Naive thymus-derived CD4-positive, alpha-beta T cell (primary cell): ENCODE data around the gene FAM193A. TPM values are rescaled to one million over a fixed set of nuclear protein-coding genes. Genes with fewer than 3 reads are reported as not detected.
"Not testable (repeated sequence)": the region's sequence is repeated elsewhere in the genome, so short reads cannot be mapped to it uniquely, and the experiment has no call there.

Source experiments
- ATAC-seq: fragments of 150-1000 bp; cut with Tn5 transposase; 2 replicates; pipeline ENCODE4 v1.10.0; 2021; ENCODE audit warnings: mild to moderate bottlenecking, moderate library complexity
- CTCF ChIA-PET: fragments of 350-600 bp; sonication (Branson Sonifier 250); formaldehyde crosslinking; loops from one replicate; lab custom pipeline; 2021; ENCODE audit warnings: antibody characterized with exemption; lab: Charles Lee
- POLR2A ChIA-PET: fragments of 350-600 bp; sonication (Branson Sonifier 250); formaldehyde crosslinking; loops from one replicate; lab custom pipeline; 2021; ENCODE audit warnings: antibody characterized with exemption, inconsistent platforms; lab: Charles Lee
- DNase-seq, 9 donors: peaks; one replicate each; pipeline versions ENCODE4 v3.0.0 to v3.0.0-alpha.2; 2020 to 2022; ENCODE audit warnings: mixed read lengths in 1 of 9
- H3K27ac ChIP-seq: one replicate; pipeline ENCODE4 v1.7.0; 2013; ENCODE audit warnings: mild to moderate bottlenecking, low read depth, low read length, moderate library complexity
- H3K27me3 ChIP-seq, 2 donors: one replicate each; pipeline ENCODE4 v1.7.0; 2013; ENCODE audit warnings: low read length in 2 of 2, mild to moderate bottlenecking in 2 of 2, moderate library complexity in 2 of 2; ENCODE audit not compliant: control insufficient read depth in 2 of 2, insufficient read depth in 2 of 2
- H3K36me3 ChIP-seq, 3 experiments: 1 replicate in 2 of 3; 2 replicates in 1 of 3; pipeline ENCODE4 v1.7.0; 2013; ENCODE audit warnings: low read length in 3 of 3, mild to moderate bottlenecking in 3 of 3, moderate library complexity in 1 of 3; ENCODE audit not compliant: insufficient read depth in 3 of 3, control insufficient read depth in 2 of 3
- H3K4me1 ChIP-seq, 2 donors: one replicate each; pipeline ENCODE4 v1.7.0; 2013; ENCODE audit warnings: low read length in 2 of 2, mild to moderate bottlenecking in 2 of 2, moderate library complexity in 1 of 2; ENCODE audit not compliant: control insufficient read depth in 2 of 2, insufficient read depth in 2 of 2
- H3K4me3 ChIP-seq: 2 replicates; pipeline ENCODE4 v1.7.0; 2013; ENCODE audit warnings: mild to moderate bottlenecking, low read length
- H3K9me3 ChIP-seq, 3 experiments: 1 replicate in 2 of 3; 2 replicates in 1 of 3; pipeline ENCODE4 v1.7.0; 2013; ENCODE audit warnings: low read length in 3 of 3; ENCODE audit not compliant: control insufficient read depth in 2 of 3
- H3K27ac Mint-ChIP-seq, 9 donors: one replicate each; pipeline ENCODE4 v1.8.0; 2020 to 2022; ENCODE audit warnings: mixed read lengths in 9 of 9, mild to moderate bottlenecking in 8 of 9, moderate library complexity in 5 of 9, inconsistent platforms in 2 of 9
- H3K27me3 Mint-ChIP-seq, 5 donors: one replicate each; pipeline ENCODE4 v1.8.0; 2021 to 2022; ENCODE audit warnings: mixed read lengths in 5 of 5, mild to moderate bottlenecking in 1 of 5
- H3K36me3 Mint-ChIP-seq, 5 donors: one replicate each; pipeline ENCODE4 v1.8.0; 2020 to 2022; ENCODE audit warnings: mixed read lengths in 5 of 5, mild to moderate bottlenecking in 3 of 5, inconsistent platforms in 1 of 5
- H3K4me1 Mint-ChIP-seq, 7 donors: one replicate each; pipeline ENCODE4 v1.8.0; 2020 to 2022; ENCODE audit warnings: mixed read lengths in 7 of 7, mild to moderate bottlenecking in 3 of 7, inconsistent platforms in 1 of 7
- H3K4me3 Mint-ChIP-seq, 10 donors: one replicate each; pipeline ENCODE4 v1.8.0; 2020 to 2022; ENCODE audit warnings: mild to moderate bottlenecking in 10 of 10, mixed read lengths in 10 of 10, moderate library complexity in 6 of 10, inconsistent platforms in 2 of 10
- H3K9me3 Mint-ChIP-seq, 11 donors: one replicate each; pipeline ENCODE4 v1.8.0; 2020 to 2022; ENCODE audit warnings: mixed read lengths in 11 of 11, mild to moderate bottlenecking in 4 of 11, inconsistent platforms in 1 of 11, moderate library complexity in 1 of 11
- intact Hi-C, 2 donors: fragments of 100-400 bp; cut with micrococcal nuclease; formaldehyde crosslinking; loops; one replicate each; pipeline ENCODE4 v1.15.1; 2023
- polyA plus RNA-seq, 2 donors: library from polyadenylated mRNA; unstranded; fragments of 300-500 nt; fragmentation: Illumina TruSeq; gene quantifications; one replicate each; pipeline ENCODE4 v1.2.3, GENCODE V29; 2021
- total RNA-seq, 6 experiments: library from RNA in 5 of 6; stranded (reverse) in 5 of 6; gene quantifications; 1 replicate in 5 of 6; 2 replicates in 1 of 6; pipeline ENCODE4 v1.2.3 and lab custom pipeline; 2021 to 2026

FAM193A gene
- total and polyA plus RNA-seq, 7 experiments from 2014 or later, result 2.2 to 47.2 (median 39.8) TPM

DNA sequence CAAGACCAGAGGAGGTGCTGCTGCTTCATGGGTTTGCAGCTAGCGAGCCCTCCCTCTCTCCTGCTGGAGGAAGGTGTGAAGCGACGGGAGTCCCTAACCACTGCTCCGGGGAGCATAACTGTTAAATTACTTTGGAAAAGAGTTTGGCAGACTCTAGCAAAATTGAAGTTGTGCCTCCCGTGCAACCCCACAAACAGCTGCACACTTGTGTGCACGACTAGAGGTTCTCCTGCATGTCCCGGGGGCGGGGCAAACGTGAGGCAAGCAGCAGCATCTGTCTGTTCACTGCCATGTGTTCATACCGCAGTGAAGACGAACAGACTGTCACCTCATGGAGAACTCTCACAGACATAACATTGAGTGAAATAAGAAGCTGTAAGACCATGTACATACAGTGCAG, 185.1 kb downstream of the FAM193A start:
- Histone ChIP-seq H3K27me3 (no peaks in the 10 kb centered on the region), H3K27ac (no peak overlapping the region), H3K4me1 (peaks cover 0 to 6% of the 10 kb centered on the region in 2 donors), H3K36me3 (peaks cover 0 to 27% (median 3%) of the 10 kb centered on the region in 3 experiments), H3K9me3 (no peaks in the 10 kb centered on the region), H3K4me3 (no peak overlapping the region)
- Mint-ChIP-seq H3K27ac (peak overlapping the region in 2 of 9 donors; percentile 30 to 41), H3K4me3 (no peak overlapping the region), H3K27me3 (no peaks in the 10 kb centered on the region), H3K36me3 (peaks cover 0 to 30% (median 16%) of the 10 kb centered on the region in 5 donors), H3K9me3 (no peaks in the 10 kb centered on the region), H3K4me1 (peaks cover 6 to 27% (median 19%) of the 10 kb centered on the region in 7 donors)
- DNase-seq, result no peak
- ChIA-PET POLR2A (no interaction called here), CTCF (interaction anchor here (0.5 kb wide), 1 partner anchor 251 kb away, joined by 3 read pairs; no protein-coding TSS in a partner anchor)
- intact Hi-C loops, result no loop called here
- no peak for ATAC-seq

DNA sequence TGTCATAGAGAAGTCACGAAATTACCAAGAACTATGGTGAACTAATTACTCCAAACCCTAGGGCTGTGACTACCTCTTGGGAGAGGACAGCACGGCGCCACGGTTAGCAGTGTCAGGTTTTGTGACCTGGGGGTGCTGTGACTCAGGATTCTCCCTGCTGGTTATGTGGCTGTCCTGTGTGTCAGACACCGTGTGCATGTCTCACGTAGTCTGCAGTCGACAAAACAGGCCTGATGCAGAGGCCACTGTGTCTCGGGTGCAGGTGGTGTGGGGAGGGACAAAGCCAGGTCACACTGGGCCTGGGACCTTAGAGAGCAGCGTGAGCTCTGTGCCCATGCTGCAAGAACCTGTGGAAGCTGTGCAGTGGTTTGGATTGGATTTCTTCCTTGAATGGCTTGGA, 185.6 kb downstream of the FAM193A start:
- peaks cover 6 to 27% (median 19%) of the 10 kb centered on the region in 7 donors for H3K4me1 Mint-ChIP-seq
- H3K27me3 Mint-ChIP-seq, result no peaks in the 10 kb centered on the region
- peaks cover 0 to 30% (median 16%) of the 10 kb centered on the region in 5 donors for H3K36me3 Mint-ChIP-seq
- H3K27ac Mint-ChIP-seq, result peak overlapping the region in 7 of 9 donors; percentile 49 to 84 (median 68)
- no peaks in the 10 kb centered on the region for H3K9me3 ChIP-seq
- H3K4me3 ChIP-seq, result no peak overlapping the region
- ChIA-PET CTCF (no interaction called here), POLR2A (no interaction called here)
- H3K36me3 ChIP-seq, result peaks cover 0 to 23% (median 3%) of the 10 kb centered on the region in 3 experiments
- peak overlapping the region in 1 of 10 donors; percentile 27 for H3K4me3 Mint-ChIP-seq
- no peaks in the 10 kb centered on the region for H3K9me3 Mint-ChIP-seq
- intact Hi-C loops, result no loop called here
- peaks cover 0 to 6% of the 10 kb centered on the region in 2 donors for H3K4me1 ChIP-seq
- DNase-seq (no peak), ATAC-seq (no peak)
- no peaks in the 10 kb centered on the region for H3K27me3 ChIP-seq
- H3K27ac ChIP-seq, result no peak overlapping the region

- Mint-ChIP-seq H3K36me3 (peaks cover 0 to 24% (median 12%) of the 10 kb centered on the region in 5 donors), H3K4me1 (peaks cover 6 to 27% (median 19%) of the 10 kb centered on the region in 7 donors), H3K9me3 (no peaks in the 10 kb centered on the region), H3K27ac (peak overlapping the region in 8 of 9 donors; percentile 10 to 89 (median 52)), H3K4me3 (peak overlapping the region in 3 of 10 donors; percentile 18 to 70 (median 36)), H3K27me3 (no peaks in the 10 kb centered on the region)
- DNase-seq (no peak), ATAC-seq (no peak)
- POLR2A ChIA-PET, result no interaction called here
- intact Hi-C loops, result no loop called here
- peaks cover 0 to 6% of the 10 kb centered on the region in 2 donors for H3K4me1 ChIP-seq
- CTCF ChIA-PET, result no interaction called here
- no peaks in the 10 kb centered on the region for H3K27me3 ChIP-seq
- no peak overlapping the region for H3K4me3 ChIP-seq
- H3K27ac ChIP-seq, result no peak overlapping the region
- peaks cover 0 to 25% (median 3%) of the 10 kb centered on the region in 3 experiments for H3K36me3 ChIP-seq
- H3K9me3 ChIP-seq, result no peaks in the 10 kb centered on the region
These were observed 187.3 kb downstream of the FAM193A start for GRCh38 chr4:2723751-2724150.

DNA sequence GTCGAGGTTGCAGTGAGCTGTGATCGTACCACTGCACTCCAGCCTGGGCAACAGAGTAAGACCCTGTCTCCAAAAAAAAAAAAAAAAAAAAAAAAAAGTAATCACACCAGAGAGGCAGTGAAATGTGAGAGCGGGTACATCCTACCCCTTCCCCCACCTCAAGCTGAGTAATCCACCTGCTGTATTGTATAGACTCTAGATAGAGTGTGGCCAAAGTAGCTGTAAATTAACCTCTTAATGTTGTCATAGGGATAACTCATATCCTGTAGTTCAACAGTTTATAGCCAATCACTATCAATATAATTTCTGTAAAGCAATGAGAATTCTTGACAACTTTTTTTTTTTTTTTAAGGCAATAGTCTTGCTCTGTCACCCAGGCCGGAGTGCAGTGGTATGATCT, 188.9 kb downstream of the FAM193A start:
- Mint-ChIP-seq H3K9me3 (no peaks in the 10 kb centered on the region), H3K4me1 (peaks cover 6 to 27% (median 19%) of the 10 kb centered on the region in 7 donors), H3K27ac (no peak overlapping the region), H3K27me3 (no peaks in the 10 kb centered on the region), H3K36me3 (peaks cover 0 to 21% (median 11%) of the 10 kb centered on the region in 5 donors), H3K4me3 (no peak overlapping the region)
- intact Hi-C loops, result no loop called here
- DNase-seq, result no peak
- Histone ChIP-seq H3K36me3 (peaks cover 0 to 31% (median 3%) of the 10 kb centered on the region in 3 experiments), H3K27me3 (no peaks in the 10 kb centered on the region), H3K27ac (no peak overlapping the region), H3K4me3 (no peak overlapping the region), H3K4me1 (peaks cover 0 to 6% of the 10 kb centered on the region in 2 donors), H3K9me3 (no peaks in the 10 kb centered on the region)
- CTCF ChIA-PET, result no interaction called here
- no peak for ATAC-seq
- POLR2A ChIA-PET, result no interaction called here

- CTCF ChIA-PET, H3K27ac ChIP-seq, H3K4me3 ChIP-seq, H3K9me3 Mint-ChIP-seq, intact Hi-C loops, ATAC-seq, POLR2A ChIA-PET, DNase-seq, H3K27me3 Mint-ChIP-seq, H3K4me1 ChIP-seq, H3K4me3 Mint-ChIP-seq, H3K9me3 ChIP-seq, H3K27me3 ChIP-seq, H3K27ac Mint-ChIP-seq: not testable (repeated sequence)
- Mint-ChIP-seq H3K36me3 (peaks cover 0 to 23% (median 7%) of the 10 kb centered on the region in 5 donors), H3K4me1 (peaks cover 6 to 27% (median 16%) of the 10 kb centered on the region in 7 donors)
- H3K36me3 ChIP-seq, result peaks cover 0 to 28% (median 0%) of the 10 kb centered on the region in 3 experiments
These were observed 190.4 kb downstream of the FAM193A start for GRCh38 chr4:2726881-2727280.

DNA sequence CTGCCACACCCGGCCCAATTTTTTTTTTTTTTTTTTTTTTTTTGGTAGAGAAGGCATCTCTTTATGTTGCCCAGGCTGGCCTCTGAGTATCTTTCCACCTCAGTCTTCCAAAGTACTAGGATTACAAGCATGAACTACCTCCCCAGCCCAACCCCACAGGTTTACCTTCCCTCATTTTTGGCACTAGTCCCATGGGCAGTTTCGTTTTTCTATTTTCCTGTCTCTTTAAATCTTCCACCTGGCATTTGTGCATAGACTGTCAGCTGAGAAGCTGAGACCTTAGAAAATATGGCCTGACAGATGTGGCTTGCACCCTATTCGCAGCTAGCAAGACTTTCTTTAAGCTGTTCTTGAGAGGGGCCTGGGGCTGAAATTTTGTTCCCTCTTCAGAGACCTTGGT, 191.8 kb downstream of the FAM193A start:
- POLR2A ChIA-PET, result no interaction called here

More for the DNA sequence above, 191.8 kb downstream of the FAM193A start:
- CTCF ChIA-PET, result no interaction called here
- Mint-ChIP-seq H3K4me1 (peaks cover 7 to 16% (median 14%) of the 10 kb centered on the region in 7 donors), H3K27ac (no peak overlapping the region), H3K36me3 (peaks cover 10 to 34% (median 17%) of the 10 kb centered on the region in 5 donors), H3K9me3 (no peaks in the 10 kb centered on the region), H3K27me3 (no peaks in the 10 kb centered on the region), H3K4me3 (no peak overlapping the region)
- H3K36me3 ChIP-seq, result peaks cover 0 to 36% (median 0%) of the 10 kb centered on the region in 3 experiments
- peaks cover 0 to 6% of the 10 kb centered on the region in 2 donors for H3K4me1 ChIP-seq
- ATAC-seq, result no peak
- H3K27me3 ChIP-seq, result no peaks in the 10 kb centered on the region
- no peak overlapping the region for H3K4me3 ChIP-seq
- H3K27ac ChIP-seq, result peak overlapping the region; percentile 7
- no peak for DNase-seq
- no peaks in the 10 kb centered on the region for H3K9me3 ChIP-seq
- intact Hi-C loops, result no loop called here
